Activated T-cell treated with anti-CD3 and anti-CD28 coated beads, Interleukin-2, amount 50 U/mL, for 72 hours (primary cell): ENCODE results near the gene ZNF468. TPM values are rescaled to one million over a fixed set of nuclear protein-coding genes. Genes with fewer than 3 reads are reported as not detected.
A peak's percentile ranks its signal among the peaks of the same experiment; 100 is the strongest.
"Not testable (repeated sequence)": the region's sequence is repeated elsewhere in the genome, so short reads cannot be mapped to it uniquely, and the experiment has no call there.

Experiments used
- ATAC-seq, 2 donors: fragments of 150-1000 bp; cut with Tn5 transposase; replicated peaks in 1 of 2; 2 replicates each; pipeline ENCODE4 v1.10.0; 2021; ENCODE audit warnings: moderate library complexity in 2 of 2, mild to moderate bottlenecking in 1 of 2
- DNase-seq, 2 donors: peaks; one replicate each; pipeline ENCODE4 v3.0.0; 2021 to 2022; ENCODE audit warnings: mixed read lengths in 1 of 2
- H3K27ac Mint-ChIP-seq: one replicate; pipeline ENCODE4 v1.8.0; 2022; ENCODE audit warnings: mild to moderate bottlenecking, moderate library complexity, mixed read lengths
- H3K27me3 Mint-ChIP-seq: one replicate; pipeline ENCODE4 v1.8.0; 2022; ENCODE audit warnings: low read depth, mixed read lengths
- H3K36me3 Mint-ChIP-seq, 2 donors: one replicate each; pipeline ENCODE4 v1.8.0; 2022; ENCODE audit warnings: mixed read lengths in 2 of 2, mild to moderate bottlenecking in 1 of 2; ENCODE audit not compliant: insufficient read depth in 2 of 2
- H3K4me1 Mint-ChIP-seq: one replicate; pipeline ENCODE4 v1.8.0; 2022; ENCODE audit warnings: low read depth, mixed read lengths
- H3K4me3 Mint-ChIP-seq, 2 donors: one replicate each; pipeline ENCODE4 v1.8.0; 2022; ENCODE audit warnings: mild to moderate bottlenecking in 2 of 2, mixed read lengths in 2 of 2, moderate library complexity in 2 of 2
- H3K9me3 Mint-ChIP-seq, 2 donors: one replicate each; pipeline ENCODE4 v1.8.0; 2022; ENCODE audit warnings: mixed read lengths in 2 of 2
- total RNA-seq, 2 donors: library from RNA; stranded (reverse); gene quantifications; one replicate each; pipeline ENCODE4 v1.2.3, GENCODE V29; 2022

ZNF468 gene
- total RNA-seq, 2 donors from 2014 or later = 11.3 to 16.2 TPM

- H3K27ac Mint-ChIP-seq = no peak overlapping the region
- H3K4me1 Mint-ChIP-seq = no peaks in the 10 kb centered on the region
- DNase-seq (no peak), ATAC-seq (no peak)
- H3K4me3 Mint-ChIP-seq = no peak overlapping the region
- H3K36me3 Mint-ChIP-seq = peaks cover 14 to 16% of the 10 kb centered on the region in 2 donors
- no peaks in the 10 kb centered on the region for H3K27me3 Mint-ChIP-seq
- H3K9me3 Mint-ChIP-seq = peaks cover 13 to 16% of the 10 kb centered on the region in 2 donors
These were observed 14.0 kb upstream of the ZNF468 start for GRCh38 chr19:52871466-52871865.

DNA sequence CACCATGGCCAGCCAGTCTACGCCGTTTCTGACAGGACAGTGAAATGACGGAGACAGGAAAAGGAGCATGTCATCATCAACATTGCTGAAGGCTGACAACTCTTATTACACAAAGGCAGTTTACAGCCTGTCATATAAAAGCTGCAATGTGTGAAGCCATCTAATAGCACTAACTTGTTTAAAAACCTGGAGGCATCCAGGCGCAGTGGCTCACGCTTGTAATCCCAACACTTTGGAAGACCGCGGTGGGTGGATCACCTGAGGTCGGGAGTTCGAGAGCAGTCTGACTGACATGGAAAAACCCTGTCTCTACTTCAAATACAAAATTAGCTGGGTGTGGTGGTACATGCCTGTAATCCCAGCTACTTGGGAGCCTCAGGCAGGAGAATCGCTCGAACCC, 10.6 kb upstream of the ZNF468 start:
- not testable (repeated sequence) for DNase-seq, H3K9me3 Mint-ChIP-seq, H3K4me1 Mint-ChIP-seq, H3K27ac Mint-ChIP-seq, H3K4me3 Mint-ChIP-seq, H3K27me3 Mint-ChIP-seq, ATAC-seq
- H3K36me3 Mint-ChIP-seq = peaks cover 7 to 14% of the 10 kb centered on the region in 2 donors

DNA sequence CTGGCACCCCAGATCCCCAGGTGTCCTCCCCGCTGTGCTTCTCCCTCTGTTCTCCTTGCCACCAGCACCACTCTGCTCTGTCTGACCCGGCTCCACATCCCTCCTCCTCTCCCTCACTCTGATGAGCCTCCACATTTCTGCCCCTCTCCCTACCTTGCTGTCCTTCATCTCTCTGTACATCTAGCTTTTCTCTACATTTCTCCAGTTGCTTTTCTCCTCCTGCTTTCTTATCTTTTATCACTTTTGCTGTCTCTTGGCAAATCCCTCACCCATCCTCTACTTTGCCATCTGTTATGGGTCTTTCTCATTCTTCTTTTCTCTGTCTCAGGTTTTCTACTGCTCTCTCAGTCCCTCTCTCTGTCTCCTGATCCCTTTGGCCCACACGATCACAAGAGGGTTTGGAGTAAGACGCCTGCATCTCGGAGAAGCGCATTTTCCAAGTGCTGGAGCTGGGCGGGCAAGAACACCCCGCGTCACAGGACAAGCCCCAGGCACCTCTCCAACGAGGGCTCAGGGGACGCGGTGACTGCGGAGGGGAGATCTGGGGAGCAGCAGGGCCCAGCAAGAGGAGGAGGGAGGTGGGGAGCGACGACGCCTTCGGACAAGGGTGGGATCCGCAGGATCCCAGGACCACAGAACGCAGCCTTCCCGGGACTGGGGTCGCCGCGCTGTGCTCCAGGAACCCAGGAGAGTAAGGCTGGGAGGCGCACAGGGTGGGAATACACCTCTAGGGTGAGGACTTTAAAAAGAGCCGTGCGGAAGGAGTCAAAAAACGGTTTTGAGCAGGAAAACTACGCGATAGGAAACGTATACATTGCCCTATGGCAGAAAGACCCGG, 660 bp downstream of the ZNF468 start:
- Mint-ChIP-seq H3K36me3 (peaks cover 29% of the 10 kb centered on the region in 2 donors), H3K4me1 (peaks cover 23% of the 10 kb centered on the region)
- not testable (repeated sequence) for H3K9me3 Mint-ChIP-seq

GRCh38 chr19:52847352-52847751, 10.1 kb downstream of the ZNF468 start:
- DNase-seq, H3K4me3 Mint-ChIP-seq, ATAC-seq, H3K27ac Mint-ChIP-seq, H3K27me3 Mint-ChIP-seq, H3K4me1 Mint-ChIP-seq: not testable (repeated sequence)
- H3K36me3 Mint-ChIP-seq = peaks cover 58 to 88% of the 10 kb centered on the region in 2 donors
- peaks cover 13 to 14% of the 10 kb centered on the region in 2 donors for H3K9me3 Mint-ChIP-seq

More for the DNA sequence above, 660 bp downstream of the ZNF468 start:
- Mint-ChIP-seq H3K27ac (peak overlapping the region; percentile 89), H3K4me3 (peak overlapping the region; percentile 92 to 97)
- not testable (repeated sequence) for H3K27me3 Mint-ChIP-seq
- ATAC-seq (peak; percentile 10 to 12), DNase-seq (peak in 1 of 2 donors; percentile 6)

GRCh38 chr19:52840825-52841465, 16.5 kb downstream of the ZNF468 start:
- H3K4me1 Mint-ChIP-seq, H3K27me3 Mint-ChIP-seq, ATAC-seq, DNase-seq, H3K27ac Mint-ChIP-seq, H3K4me3 Mint-ChIP-seq: not testable (repeated sequence)
- peaks cover 11 to 35% of the 10 kb centered on the region in 2 donors for H3K9me3 Mint-ChIP-seq
- peaks cover 69 to 93% of the 10 kb centered on the region in 2 donors for H3K36me3 Mint-ChIP-seq

- not testable (repeated sequence) for DNase-seq, H3K4me1 Mint-ChIP-seq, H3K27me3 Mint-ChIP-seq, H3K4me3 Mint-ChIP-seq, ATAC-seq
- Mint-ChIP-seq H3K36me3 (peaks cover 35 to 50% of the 10 kb centered on the region in 2 donors), H3K9me3 (peaks cover 21 to 26% of the 10 kb centered on the region in 2 donors), H3K27ac (peak overlapping the region; percentile 14)
These were observed 23.1 kb downstream of the ZNF468 start for GRCh38 chr19:52834289-52834688.

GRCh38 chr19:52833541-52833940, 23.9 kb downstream of the ZNF468 start:
- H3K4me1 Mint-ChIP-seq, DNase-seq, H3K27me3 Mint-ChIP-seq, H3K4me3 Mint-ChIP-seq: not testable (repeated sequence)
- Mint-ChIP-seq H3K36me3 (peaks cover 30 to 44% of the 10 kb centered on the region in 2 donors), H3K9me3 (peaks cover 21 to 26% of the 10 kb centered on the region in 2 donors), H3K27ac (peak overlapping the region; percentile 20)
- ATAC-seq = peak in 1 of 2 donors; percentile 44

GRCh38 chr19:52829866-52830265, 27.6 kb downstream of the ZNF468 start:
- ATAC-seq = not testable (repeated sequence)

DNA sequence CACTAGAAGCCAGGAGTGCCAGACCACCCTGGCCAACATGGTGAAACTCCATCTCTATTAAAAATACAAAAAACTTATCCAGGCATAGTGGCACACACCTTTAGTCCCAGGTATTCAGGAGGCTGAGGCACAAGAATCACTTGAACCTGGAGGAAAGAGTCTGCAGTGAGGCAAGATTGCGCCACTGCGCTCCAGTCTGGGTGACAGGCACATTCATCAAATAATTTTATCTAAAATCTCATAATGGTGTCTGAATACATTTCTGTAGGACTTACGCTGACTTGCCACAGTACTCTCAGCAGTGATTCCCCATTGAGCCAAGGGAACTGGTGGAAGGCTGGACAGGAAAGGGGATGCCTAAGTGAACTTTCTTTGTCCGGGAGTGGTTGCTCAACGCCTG, 31.7 kb downstream of the ZNF468 start:
- H3K27me3 Mint-ChIP-seq = no peaks in the 10 kb centered on the region
- H3K4me3 Mint-ChIP-seq = no peak overlapping the region
- no peak for ATAC-seq
- H3K27ac Mint-ChIP-seq = no peak overlapping the region
- H3K9me3 Mint-ChIP-seq = peaks cover 5 to 6% of the 10 kb centered on the region in 2 donors
- peaks cover 5% of the 10 kb centered on the region for H3K4me1 Mint-ChIP-seq
- H3K36me3 Mint-ChIP-seq = peaks cover 5 to 15% of the 10 kb centered on the region in 2 donors
- DNase-seq = no peak

More at GRCh38 chr19:52829866-52830265, 27.6 kb downstream of the ZNF468 start:
- H3K27me3 Mint-ChIP-seq, H3K4me1 Mint-ChIP-seq, H3K4me3 Mint-ChIP-seq, H3K27ac Mint-ChIP-seq, DNase-seq: not testable (repeated sequence)
- Mint-ChIP-seq H3K9me3 (peaks cover 14 to 19% of the 10 kb centered on the region in 2 donors), H3K36me3 (peaks cover 15 to 24% of the 10 kb centered on the region in 2 donors)

GRCh38 chr19:52823676-52824075, 33.7 kb downstream of the ZNF468 start:
- no peak overlapping the region for H3K4me3 Mint-ChIP-seq
- H3K4me1 Mint-ChIP-seq = peaks cover 15% of the 10 kb centered on the region
- DNase-seq = no peak
- ATAC-seq = no peak
- peaks cover 4 to 9% of the 10 kb centered on the region in 2 donors for H3K9me3 Mint-ChIP-seq
- peaks cover 8 to 23% of the 10 kb centered on the region in 2 donors for H3K36me3 Mint-ChIP-seq
- no peaks in the 10 kb centered on the region for H3K27me3 Mint-ChIP-seq
- H3K27ac Mint-ChIP-seq = no peak overlapping the region

- Mint-ChIP-seq H3K4me1 (peaks cover 17% of the 10 kb centered on the region), H3K36me3 (peaks cover 18 to 38% of the 10 kb centered on the region in 2 donors)
- peak; percentile 100 for ATAC-seq
These were observed 36.0 kb downstream of the ZNF468 start, which contains the start of gene ZNF28 for GRCh38 chr19:52821204-52821960. TSS of gene ZNF28 (minus strand) at chr19:52821633. CDS start at chr19:52817958, 3,675 bp downstream.

DNA sequence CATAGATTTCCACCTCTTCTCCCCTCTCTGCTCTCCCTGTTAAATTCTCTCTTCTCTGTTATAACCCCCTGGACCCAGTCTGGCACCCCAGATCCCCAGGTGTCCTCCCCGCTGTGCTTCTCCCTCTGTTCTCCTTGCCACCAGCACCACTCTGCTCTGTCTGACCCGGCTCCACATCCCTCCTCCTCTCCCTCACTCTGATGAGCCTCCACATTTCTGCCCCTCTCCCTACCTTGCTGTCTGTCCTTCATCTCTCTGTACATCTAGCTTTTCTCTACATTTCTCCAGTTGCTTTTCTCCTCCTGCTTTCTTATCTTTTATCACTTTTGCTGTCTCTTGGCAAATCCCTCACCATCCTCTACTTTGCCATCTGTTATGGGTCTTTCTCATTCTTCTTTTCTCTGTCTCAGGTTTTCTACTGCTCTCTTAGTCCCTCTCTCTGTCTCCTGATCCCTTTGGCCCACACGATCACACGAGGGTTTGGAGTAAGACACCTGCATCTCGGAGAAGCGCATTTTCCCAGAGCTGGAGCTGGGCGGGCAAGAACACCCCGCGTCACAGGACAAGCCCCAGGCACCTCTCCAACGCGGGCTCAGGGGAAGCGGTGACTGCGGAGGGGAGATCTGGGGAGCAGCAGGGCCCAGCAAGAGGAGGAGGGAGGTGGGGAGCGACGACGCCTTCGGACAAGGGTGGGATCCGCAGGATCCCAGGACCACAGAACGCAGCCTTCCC, 36.8 kb downstream of the ZNF468 start:
- peak; percentile 20 to 25 for DNase-seq
- peak; percentile 39 to 53 for ATAC-seq
- H3K4me3 Mint-ChIP-seq = peak overlapping the region; percentile 94 to 99
- peaks cover 5 to 12% of the 10 kb centered on the region in 2 donors for H3K9me3 Mint-ChIP-seq
- H3K27me3 Mint-ChIP-seq = not testable (repeated sequence)
- peak overlapping the region; percentile 90 for H3K27ac Mint-ChIP-seq
- peaks cover 17% of the 10 kb centered on the region for H3K4me1 Mint-ChIP-seq
- peaks cover 18 to 44% of the 10 kb centered on the region in 2 donors for H3K36me3 Mint-ChIP-seq

More at GRCh38 chr19:52821204-52821960, 36.0 kb downstream of the ZNF468 start, which contains the start of gene ZNF28:
- peak within 1 kb of the TSS; percentile 94 to 99 for H3K4me3 Mint-ChIP-seq
- peak; percentile 68 to 75 for DNase-seq
- peaks cover 5 to 12% of the 10 kb centered on the region in 2 donors for H3K9me3 Mint-ChIP-seq
- H3K27ac Mint-ChIP-seq = peak within 1 kb of the TSS; percentile 90
- not testable (repeated sequence) for H3K27me3 Mint-ChIP-seq
